ENCODE data around the gene KCNF1. TPM values are rescaled to one million over a fixed set of nuclear protein-coding genes. Genes with fewer than 3 reads are reported as not detected.

KCNF1 gene
- polyA plus RNA-seq, 1 donor from 2014 or later: 11.4 TPM

- no peaks in the 10 kb centered on the region for H3K79me2 ChIP-seq (replicated peaks; ENCODE audit: insufficient read depth, low read length)
- H3K27ac ChIP-seq (ENCODE audit: low read length): no peak overlapping the region
- H3K4me3 ChIP-seq (ENCODE audit: low read length): no peak overlapping the region
- no peak overlapping the region for H3K4me2 ChIP-seq (ENCODE audit: low read length)
- no peaks in the 10 kb centered on the region for H3K9me3 ChIP-seq (ENCODE audit: low read length)
- no peaks in the 10 kb centered on the region for H4K20me1 ChIP-seq (ENCODE audit: insufficient read depth)
- no peak for TF ChIP-seq POLR2AphosphoS5 (IDR thresholded peaks at IDR 0.05)
- no peak for TF ChIP-seq SMC3 (conservative IDR thresholded peaks at IDR 0.05; ENCODE audit: poor library complexity)
- TF ChIP-seq EP300 (conservative IDR thresholded peaks at IDR 0.05; ENCODE audit: poor library complexity, severe bottlenecking): no peak
- TF ChIP-seq EZH2 (IDR thresholded peaks at IDR 0.05; ENCODE audit: borderline replicate concordance, insufficient read depth, low read length, poor library complexity, severe bottlenecking): no peak
- TF ChIP-seq RAD21 (conservative IDR thresholded peaks at IDR 0.05): no peak
- no peak for TF ChIP-seq MXI1 (conservative IDR thresholded peaks at IDR 0.05; ENCODE audit: poor library complexity, severe bottlenecking)
- TF ChIP-seq, protein P1, sequence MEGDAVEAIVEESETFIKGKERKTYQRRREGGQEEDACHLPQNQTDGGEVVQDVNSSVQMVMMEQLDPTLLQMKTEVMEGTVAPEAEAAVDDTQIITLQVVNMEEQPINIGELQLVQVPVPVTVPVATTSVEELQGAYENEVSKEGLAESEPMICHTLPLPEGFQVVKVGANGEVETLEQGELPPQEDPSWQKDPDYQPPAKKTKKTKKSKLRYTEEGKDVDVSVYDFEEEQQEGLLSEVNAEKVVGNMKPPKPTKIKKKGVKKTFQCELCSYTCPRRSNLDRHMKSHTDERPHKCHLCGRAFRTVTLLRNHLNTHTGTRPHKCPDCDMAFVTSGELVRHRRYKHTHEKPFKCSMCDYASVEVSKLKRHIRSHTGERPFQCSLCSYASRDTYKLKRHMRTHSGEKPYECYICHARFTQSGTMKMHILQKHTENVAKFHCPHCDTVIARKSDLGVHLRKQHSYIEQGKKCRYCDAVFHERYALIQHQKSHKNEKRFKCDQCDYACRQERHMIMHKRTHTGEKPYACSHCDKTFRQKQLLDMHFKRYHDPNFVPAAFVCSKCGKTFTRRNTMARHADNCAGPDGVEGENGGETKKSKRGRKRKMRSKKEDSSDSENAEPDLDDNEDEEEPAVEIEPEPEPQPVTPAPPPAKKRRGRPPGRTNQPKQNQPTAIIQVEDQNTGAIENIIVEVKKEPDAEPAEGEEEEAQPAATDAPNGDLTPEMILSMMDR (IDR thresholded peaks at IDR 0.05; ENCODE audit: poor library complexity, severe bottlenecking): no peak
- TF ChIP-seq TAF1 (IDR thresholded peaks at IDR 0.05; ENCODE audit: low read depth): no peak
- no peak for TF ChIP-seq REST (IDR thresholded peaks at IDR 0.05; ENCODE audit: borderline replicate concordance)
- H3K36me3 ChIP-seq (ENCODE audit: insufficient read depth, low read length): no peaks in the 10 kb centered on the region
- H3K9me2 ChIP-seq (ENCODE audit: insufficient read depth, low read length): no peaks in the 10 kb centered on the region
- no peaks in the 10 kb centered on the region for H3K27me3 ChIP-seq (ENCODE audit: insufficient read depth, low read depth, low read length)
- H3F3A ChIP-seq (ENCODE audit: insufficient read depth, low read length, poor library complexity, severe bottlenecking): no peaks in the 10 kb centered on the region
- no peak overlapping the region for H2AFZ ChIP-seq (ENCODE audit: low read depth, low read length)
- no peak overlapping the region for H3K9ac ChIP-seq (ENCODE audit: low read length)
Measured at GRCh38 chr2:10895231-10895630, 16.5 kb upstream of the KCNF1 start.

DNA sequence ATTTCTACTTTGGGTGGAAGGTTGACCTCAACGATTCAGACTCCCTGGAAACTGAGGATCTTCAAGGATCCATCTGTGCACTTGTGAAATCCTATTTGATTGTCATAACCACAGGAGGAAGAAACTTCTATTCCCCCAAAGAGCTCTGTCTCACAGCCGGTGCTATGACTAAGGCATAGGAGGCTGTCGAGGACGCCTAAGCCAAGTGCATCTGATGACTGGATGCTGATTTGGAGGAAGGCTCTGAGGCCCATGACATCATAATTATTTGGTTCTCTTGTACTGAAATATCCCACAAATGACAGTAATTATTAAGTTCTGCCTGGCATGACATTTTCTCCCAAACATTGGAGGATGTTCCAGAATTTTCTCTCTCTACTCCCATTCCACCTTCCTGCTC, 13.8 kb upstream of the KCNF1 start:
- Histone ChIP-seq H3F3A (ENCODE audit: insufficient read depth, low read length, poor library complexity, severe bottlenecking) (no peaks in the 10 kb centered on the region), H3K79me2 (replicated peaks; ENCODE audit: insufficient read depth, low read length) (no peaks in the 10 kb centered on the region), H3K9ac (ENCODE audit: low read length) (no peak overlapping the region), H3K27me3 (ENCODE audit: insufficient read depth, low read depth, low read length) (no peaks in the 10 kb centered on the region), H3K9me3 (ENCODE audit: low read length) (no peaks in the 10 kb centered on the region), H3K9me2 (ENCODE audit: insufficient read depth, low read length) (no peaks in the 10 kb centered on the region), H3K4me3 (ENCODE audit: low read length) (no peak overlapping the region), H2AFZ (ENCODE audit: low read depth, low read length) (no peak overlapping the region), H3K27ac (ENCODE audit: low read length) (no peak overlapping the region), H4K20me1 (ENCODE audit: insufficient read depth) (no peaks in the 10 kb centered on the region), H3K4me2 (ENCODE audit: low read length) (no peak overlapping the region), H3K36me3 (ENCODE audit: insufficient read depth, low read length) (no peaks in the 10 kb centered on the region)
- no peak for TF ChIP-seq SMC3 (conservative IDR thresholded peaks at IDR 0.05; ENCODE audit: poor library complexity)
- TF ChIP-seq RAD21 (conservative IDR thresholded peaks at IDR 0.05): no peak
- no peak for TF ChIP-seq EZH2 (IDR thresholded peaks at IDR 0.05; ENCODE audit: borderline replicate concordance, insufficient read depth, low read length, poor library complexity, severe bottlenecking)
- TF ChIP-seq, protein P1 (IDR thresholded peaks at IDR 0.05; ENCODE audit: poor library complexity, severe bottlenecking): no peak
- TF ChIP-seq REST (IDR thresholded peaks at IDR 0.05; ENCODE audit: borderline replicate concordance): no peak
- TF ChIP-seq TAF1 (IDR thresholded peaks at IDR 0.05; ENCODE audit: low read depth): no peak
- no peak for TF ChIP-seq POLR2AphosphoS5 (IDR thresholded peaks at IDR 0.05)
- no peak for TF ChIP-seq EP300 (conservative IDR thresholded peaks at IDR 0.05; ENCODE audit: poor library complexity, severe bottlenecking)
- no peak for TF ChIP-seq MXI1 (conservative IDR thresholded peaks at IDR 0.05; ENCODE audit: poor library complexity, severe bottlenecking)
